ENCODE data around the gene SLF2.

The SLF2 gene

GRCh38 chr10:100999742-101000126 is 87.0 kb downstream of the SLF2 start, which contains the start of gene LZTS2:
Gene LZTS2, plus strand, starts transcription at chr10:100999808. Its CDS starts 2,731 bp downstream, at chr10:101002539.
- DNase-seq (ENCODE audit: low read depth in 3 of 3), result no peak

- no peak for DNase-seq (ENCODE audit: low read depth in 3 of 3)
Measured at GRCh38 chr10:101000127-101000914, 87.6 kb downstream of the SLF2 start.

- DNase-seq (ENCODE audit: low read depth in 3 of 3), result no peak
Measured at GRCh38 chr10:101000915-101001658, 88.3 kb downstream of the SLF2 start.

DNA sequence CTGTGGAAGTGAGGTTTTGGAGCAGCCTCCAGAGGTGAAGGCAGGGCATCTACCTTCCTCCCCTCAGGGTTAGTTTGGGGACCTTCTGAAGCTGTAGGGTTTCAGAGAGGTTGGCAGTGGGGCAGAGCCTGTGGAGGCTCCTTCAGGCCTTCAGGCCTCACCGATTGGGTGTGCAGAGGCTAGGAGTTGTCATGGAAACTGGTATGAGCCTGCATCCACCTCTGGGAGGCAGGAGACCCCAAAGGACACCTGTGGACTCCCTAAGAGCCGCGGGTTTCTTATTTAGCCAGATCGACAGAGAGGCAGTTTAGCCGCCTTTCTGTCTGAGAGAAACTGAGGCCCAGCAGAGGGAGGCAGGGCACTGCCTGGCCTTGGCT is 88.9 kb downstream of the SLF2 start:
- DNase-seq (ENCODE audit: low read depth in 3 of 3), result no peak

- no peak for DNase-seq (ENCODE audit: low read depth in 3 of 3)
Measured at GRCh38 chr10:101002456-101002855, 89.7 kb downstream of the SLF2 start.

DNA sequence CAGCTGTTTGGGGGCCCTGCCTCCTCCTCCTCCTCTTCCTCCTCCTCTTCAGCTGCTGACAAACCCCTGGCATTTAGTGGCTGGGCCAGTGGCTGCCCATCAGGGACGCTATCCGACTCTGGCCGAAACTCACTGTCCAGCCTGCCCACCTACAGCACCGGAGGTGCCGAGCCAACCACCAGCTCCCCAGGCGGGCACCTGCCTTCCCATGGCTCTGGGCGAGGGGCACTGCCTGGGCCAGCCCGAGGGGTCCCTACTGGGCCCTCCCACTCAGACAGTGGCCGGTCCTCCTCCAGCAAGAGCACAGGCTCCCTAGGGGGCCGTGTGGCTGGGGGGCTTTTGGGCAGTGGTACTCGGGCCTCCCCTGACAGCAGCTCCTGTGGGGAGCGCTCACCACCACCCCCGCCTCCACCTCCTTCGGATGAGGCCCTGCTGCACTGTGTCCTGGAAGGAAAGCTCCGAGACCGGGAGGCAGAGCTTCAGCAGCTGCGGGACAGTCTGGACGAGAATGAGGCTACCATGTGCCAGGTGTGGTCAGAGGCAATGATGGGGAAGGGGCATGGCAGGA is 91.0 kb downstream of the SLF2 start:
- no peak for DNase-seq (ENCODE audit: low read depth in 3 of 3)

DNA sequence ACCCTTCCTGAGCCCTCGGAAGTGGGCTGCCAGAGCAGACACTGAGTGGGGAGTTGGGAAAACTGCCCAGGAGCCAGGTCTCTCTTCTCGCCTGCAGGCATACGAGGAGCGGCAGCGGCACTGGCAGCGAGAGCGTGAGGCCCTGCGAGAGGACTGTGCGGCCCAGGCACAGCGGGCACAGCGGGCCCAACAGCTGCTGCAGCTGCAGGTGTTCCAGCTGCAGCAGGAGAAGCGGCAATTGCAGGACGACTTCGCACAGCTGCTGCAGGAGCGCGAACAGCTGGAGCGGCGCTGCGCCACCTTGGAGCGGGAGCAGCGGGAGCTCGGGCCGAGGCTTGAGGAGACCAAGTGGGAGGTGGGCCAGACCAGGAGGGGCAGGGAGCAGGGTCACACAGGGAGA is 92.6 kb downstream of the SLF2 start:
- DNase-seq (ENCODE audit: low read depth in 3 of 3), result no peak

- DNase-seq (ENCODE audit: low read depth in 3 of 3), result no peak
Measured at GRCh38 chr10:101005869-101006567, 93.3 kb downstream of the SLF2 start.

DNA sequence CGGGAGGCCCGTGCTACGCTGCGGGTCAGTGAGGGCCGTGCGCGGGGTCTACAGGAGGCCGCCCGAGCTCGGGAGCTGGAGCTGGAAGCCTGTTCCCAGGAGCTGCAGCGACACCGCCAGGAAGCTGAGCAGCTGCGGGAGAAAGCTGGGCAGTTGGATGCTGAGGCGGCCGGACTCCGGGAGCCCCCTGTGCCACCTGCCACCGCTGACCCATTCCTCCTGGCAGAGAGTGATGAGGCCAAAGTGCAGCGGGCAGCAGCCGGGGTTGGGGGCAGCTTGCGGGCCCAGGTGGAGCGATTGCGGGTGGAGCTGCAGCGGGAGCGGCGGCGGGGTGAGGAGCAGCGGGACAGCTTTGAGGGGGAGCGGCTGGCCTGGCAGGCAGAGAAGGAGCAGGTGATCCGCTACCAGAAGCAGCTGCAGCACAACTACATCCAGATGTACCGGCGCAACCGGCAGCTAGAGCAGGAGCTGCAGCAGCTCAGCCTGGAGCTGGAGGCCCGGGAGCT is 93.9 kb downstream of the SLF2 start:
- DNase-seq (ENCODE audit: low read depth in 3 of 3), result no peak

- no peak for DNase-seq (ENCODE audit: low read depth in 3 of 3)
Measured at GRCh38 chr10:101007099-101007711, 94.4 kb downstream of the SLF2 start.

GRCh38 chr10:101007915-101008822 is 95.4 kb downstream of the SLF2 start:
- no peak for DNase-seq (ENCODE audit: low read depth in 3 of 3)

DNA sequence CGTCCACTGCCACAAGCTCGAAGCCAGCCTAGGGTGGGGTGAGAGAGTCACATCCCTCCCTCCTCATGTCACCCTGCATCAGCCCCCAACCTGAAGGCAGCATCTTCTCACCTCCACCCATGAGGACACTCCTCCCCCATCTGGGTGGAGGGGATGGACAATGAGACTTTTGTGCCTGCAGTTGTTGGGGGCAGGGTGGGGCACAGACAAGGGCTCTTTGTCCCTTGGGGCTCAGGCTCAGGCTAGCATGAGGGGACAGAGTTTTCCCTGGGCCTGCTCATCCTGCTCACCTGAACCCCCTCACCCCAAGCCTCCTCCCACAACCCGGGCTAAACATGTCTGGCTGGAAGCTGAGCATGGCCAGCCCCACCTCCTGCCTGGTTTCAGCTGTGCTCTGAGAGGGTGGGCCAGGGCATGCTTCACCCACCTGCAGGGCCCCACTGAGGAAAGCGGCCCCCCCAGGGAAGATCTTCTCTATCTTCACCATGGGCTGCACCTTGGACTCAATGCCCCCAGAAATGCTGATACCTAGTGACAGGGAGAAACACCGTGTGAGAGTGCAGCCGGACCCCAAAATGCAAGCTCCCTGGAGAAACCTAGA is 96.2 kb downstream of the SLF2 start:
- no peak for DNase-seq (ENCODE audit: low read depth in 3 of 3)

- DNase-seq (ENCODE audit: low read depth in 3 of 3), result no peak
Measured at GRCh38 chr10:101010329-101010728, 97.6 kb downstream of the SLF2 start.

GRCh38 chr10:101011517-101012423 is 99.0 kb downstream of the SLF2 start:
- DNase-seq (ENCODE audit: low read depth in 3 of 3), result no peak

- peak; percentile 54 to 79 (median 71) for DNase-seq (ENCODE audit: low read depth in 3 of 3)
Measured at GRCh38 chr10:101012525-101013364, 100.0 kb downstream of the SLF2 start.

DNA sequence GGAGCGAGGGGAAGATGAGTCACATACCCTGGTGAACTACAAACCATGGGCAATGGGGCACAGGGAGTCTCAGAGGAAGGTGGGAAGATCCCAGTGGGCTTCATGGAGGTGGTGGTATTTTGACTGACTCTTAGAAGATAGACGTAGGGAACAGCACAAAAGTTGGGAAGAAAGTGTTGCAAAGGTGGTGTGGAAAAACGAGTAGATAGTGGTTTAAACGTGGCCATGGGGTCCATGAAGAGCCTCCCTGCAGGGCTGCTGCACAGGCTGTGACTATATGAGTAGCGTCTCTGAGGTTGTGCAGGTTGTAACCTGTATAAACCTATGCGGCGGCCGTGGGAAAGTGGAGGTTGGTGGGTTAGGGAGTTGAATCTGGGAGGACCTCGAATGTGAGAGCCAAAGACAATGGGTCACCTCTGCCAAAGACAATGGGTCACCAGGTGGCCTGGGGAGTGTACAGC is 100.6 kb downstream of the SLF2 start:
- DNase-seq (ENCODE audit: low read depth in 3 of 3), result no peak

DNA sequence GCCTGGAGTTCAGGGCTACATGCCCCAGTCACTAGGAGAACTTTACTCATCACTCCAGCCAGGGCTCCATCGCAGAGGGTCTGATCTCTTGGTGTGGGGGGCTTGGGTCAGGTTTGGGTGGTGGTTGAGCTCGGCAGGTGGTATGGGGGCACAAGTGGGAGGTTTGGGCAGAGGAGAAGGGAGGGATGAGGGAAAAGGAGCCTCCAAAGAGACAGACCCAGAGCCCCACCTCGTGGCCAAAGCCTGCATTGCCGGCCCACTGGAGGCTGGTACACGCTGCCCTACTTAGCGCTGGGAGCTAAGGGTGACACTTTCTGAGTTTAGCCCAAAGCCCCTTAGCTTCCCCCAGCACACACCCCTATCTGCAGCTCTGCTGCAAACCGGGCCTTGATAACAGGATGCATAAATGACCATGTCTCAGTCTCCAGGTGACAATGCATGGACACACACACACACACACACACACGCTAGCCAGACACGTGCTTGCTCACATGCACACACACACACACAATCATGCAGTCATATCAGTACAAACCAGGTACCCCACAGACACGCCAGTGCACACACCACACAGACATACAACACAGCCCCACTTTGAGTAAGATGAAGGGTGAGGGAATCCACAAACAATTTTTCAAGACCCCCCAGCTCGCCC is 101.6 kb downstream of the SLF2 start:
- DNase-seq (ENCODE audit: low read depth in 3 of 3), result peak; percentile 54 to 78 (median 59)

Data from stimulated activated CD4-positive, alpha-beta T cell treated with anti-CD3 and anti-CD28 coated beads, TNF-alpha, amount 100 ng/mL, for 24 hours (primary cell).